RKO (cell line): ENCODE measurements around the gene TNS4.

ENCODE experiments used
- DNase-seq: peaks from one replicate; pipeline ENCODE4 v3.0.0-alpha.2; 2016; ENCODE audit warnings: low spot score

The TNS4 gene

GRCh38 chr17:40473573-40474365 is 27.7 kb downstream of the TNS4 start:
- no peak for DNase-seq

GRCh38 chr17:40472733-40473452 is 28.5 kb downstream of the TNS4 start:
- no peak for DNase-seq

- no peak for DNase-seq
These were observed 29.3 kb downstream of the TNS4 start for GRCh38 chr17:40471846-40472732.

GRCh38 chr17:40470932-40471828 is 30.2 kb downstream of the TNS4 start:
- DNase-seq: no peak

- no peak for DNase-seq
These were observed 31.4 kb downstream of the TNS4 start for GRCh38 chr17:40469805-40470675.

- DNase-seq: no peak
These were observed 32.9 kb downstream of the TNS4 start for GRCh38 chr17:40468560-40468959.

- no peak for DNase-seq
These were observed 34.0 kb downstream of the TNS4 start for GRCh38 chr17:40467281-40467867.

- DNase-seq: no peak
These were observed 35.0 kb downstream of the TNS4 start for GRCh38 chr17:40466298-40466971.

- no peak for DNase-seq
These were observed 37.0 kb downstream of the TNS4 start for GRCh38 chr17:40464392-40464855.

- DNase-seq: no peak
These were observed 38.3 kb downstream of the TNS4 start for GRCh38 chr17:40463122-40463550.

GRCh38 chr17:40462343-40463121 is 38.9 kb downstream of the TNS4 start:
- DNase-seq: no peak

GRCh38 chr17:40461732-40462342 is 39.6 kb downstream of the TNS4 start:
- no peak for DNase-seq

GRCh38 chr17:40460968-40461731 is 40.3 kb downstream of the TNS4 start:
- DNase-seq: no peak

GRCh38 chr17:40460604-40460967 is 40.8 kb downstream of the TNS4 start:
- no peak for DNase-seq

GRCh38 chr17:40459636-40460603 is 41.5 kb downstream of the TNS4 start:
- DNase-seq: no peak

- no peak for DNase-seq
These were observed 42.5 kb downstream of the TNS4 start for GRCh38 chr17:40458851-40459482.
